ENCODE data around the gene SLIT2. TPM values are rescaled to one million over a fixed set of nuclear protein-coding genes. Genes with fewer than 3 reads are reported as not detected.

The SLIT2 gene
- total and polyA plus RNA-seq, 7 donors = 0.23 to 49.0 (median 27.0) TPM

- WGBS, 2 donors = 82 to 83% methylated on average over 2 of the region's 2 CpGs
Measured at GRCh38 chr4:20288846-20289512, 37.3 kb downstream of the SLIT2 start.

GRCh38 chr4:20289782-20290181 lies 38.1 kb downstream of the SLIT2 start:
- DNase-seq = no peak
- no peaks in the 10 kb centered on the region for H3K36me3 ChIP-seq
- TF ChIP-seq POLR2A (IDR thresholded peaks at IDR 0.05) (no peak), EP300 (IDR thresholded peaks at IDR 0.05) (no peak), POLR2AphosphoS5 (IDR thresholded peaks at IDR 0.05) (no peak)
- TF ChIP-seq, protein P1, sequence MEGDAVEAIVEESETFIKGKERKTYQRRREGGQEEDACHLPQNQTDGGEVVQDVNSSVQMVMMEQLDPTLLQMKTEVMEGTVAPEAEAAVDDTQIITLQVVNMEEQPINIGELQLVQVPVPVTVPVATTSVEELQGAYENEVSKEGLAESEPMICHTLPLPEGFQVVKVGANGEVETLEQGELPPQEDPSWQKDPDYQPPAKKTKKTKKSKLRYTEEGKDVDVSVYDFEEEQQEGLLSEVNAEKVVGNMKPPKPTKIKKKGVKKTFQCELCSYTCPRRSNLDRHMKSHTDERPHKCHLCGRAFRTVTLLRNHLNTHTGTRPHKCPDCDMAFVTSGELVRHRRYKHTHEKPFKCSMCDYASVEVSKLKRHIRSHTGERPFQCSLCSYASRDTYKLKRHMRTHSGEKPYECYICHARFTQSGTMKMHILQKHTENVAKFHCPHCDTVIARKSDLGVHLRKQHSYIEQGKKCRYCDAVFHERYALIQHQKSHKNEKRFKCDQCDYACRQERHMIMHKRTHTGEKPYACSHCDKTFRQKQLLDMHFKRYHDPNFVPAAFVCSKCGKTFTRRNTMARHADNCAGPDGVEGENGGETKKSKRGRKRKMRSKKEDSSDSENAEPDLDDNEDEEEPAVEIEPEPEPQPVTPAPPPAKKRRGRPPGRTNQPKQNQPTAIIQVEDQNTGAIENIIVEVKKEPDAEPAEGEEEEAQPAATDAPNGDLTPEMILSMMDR (IDR thresholded peaks at IDR 0.05) = no peak
- no peak overlapping the region for H3K4me3 ChIP-seq
- intact Hi-C loops (cut with DNase I) = no loop called here
- no peaks in the 10 kb centered on the region for H3K27me3 ChIP-seq
- no peak overlapping the region for H3K27ac ChIP-seq
- WGBS, 2 donors = 81 to 89% methylated on average over 3 of the region's 3 CpGs
- no peaks in the 10 kb centered on the region for H3K9me3 ChIP-seq
- peaks cover 0 to 4% (median 0%) of the 10 kb centered on the region in 4 donors for H3K4me1 ChIP-seq

More at GRCh38 chr4:20288846-20289512, 37.3 kb downstream of the SLIT2 start:
- Histone ChIP-seq H3K27ac (no peak overlapping the region), H3K27me3 (no peaks in the 10 kb centered on the region), H3K9me3 (no peaks in the 10 kb centered on the region), H3K4me3 (no peak overlapping the region), H3K4me1 (peaks cover 0 to 7% (median 0%) of the 10 kb centered on the region in 4 donors), H3K36me3 (no peaks in the 10 kb centered on the region)
- DNase-seq = no peak
- no peak for TF ChIP-seq POLR2AphosphoS5 (IDR thresholded peaks at IDR 0.05)
- intact Hi-C loops (cut with DNase I) = no loop called here

DNA sequence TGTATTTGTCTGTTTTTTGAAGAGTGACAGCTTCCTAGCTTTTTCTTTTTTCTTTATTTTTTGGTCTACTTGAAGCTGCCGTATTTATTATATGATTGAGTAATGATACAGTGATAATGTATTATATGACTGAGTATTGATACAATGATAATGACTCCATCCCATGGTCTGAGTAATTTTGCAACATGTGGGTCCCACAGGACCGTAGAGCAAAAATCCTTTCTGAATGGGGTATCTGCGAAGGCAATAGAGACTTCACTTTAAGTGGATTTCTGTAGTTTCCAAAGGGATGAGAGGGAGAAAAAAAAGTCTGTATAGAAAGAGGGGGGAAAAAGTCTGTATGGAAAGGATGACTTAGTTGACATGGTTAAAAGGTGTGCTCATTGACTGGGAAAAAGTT lies 41.0 kb downstream of the SLIT2 start:
- 87 to 93% methylated on average over 3 of the region's 3 CpGs for WGBS, 2 donors
- Histone ChIP-seq H3K4me1 (peaks cover 0 to 5% (median 0%) of the 10 kb centered on the region in 4 donors), H3K36me3 (no peaks in the 10 kb centered on the region), H3K27ac (no peak overlapping the region), H3K27me3 (no peaks in the 10 kb centered on the region), H3K4me3 (no peak overlapping the region), H3K9me3 (no peaks in the 10 kb centered on the region)
- no peak for DNase-seq
- intact Hi-C loops (cut with DNase I) = no loop called here
- TF ChIP-seq EP300 (IDR thresholded peaks at IDR 0.05) (no peak), POLR2A (IDR thresholded peaks at IDR 0.05) (no peak), POLR2AphosphoS5 (IDR thresholded peaks at IDR 0.05) (no peak)
- TF ChIP-seq, protein P1 (IDR thresholded peaks at IDR 0.05) = no peak

DNA sequence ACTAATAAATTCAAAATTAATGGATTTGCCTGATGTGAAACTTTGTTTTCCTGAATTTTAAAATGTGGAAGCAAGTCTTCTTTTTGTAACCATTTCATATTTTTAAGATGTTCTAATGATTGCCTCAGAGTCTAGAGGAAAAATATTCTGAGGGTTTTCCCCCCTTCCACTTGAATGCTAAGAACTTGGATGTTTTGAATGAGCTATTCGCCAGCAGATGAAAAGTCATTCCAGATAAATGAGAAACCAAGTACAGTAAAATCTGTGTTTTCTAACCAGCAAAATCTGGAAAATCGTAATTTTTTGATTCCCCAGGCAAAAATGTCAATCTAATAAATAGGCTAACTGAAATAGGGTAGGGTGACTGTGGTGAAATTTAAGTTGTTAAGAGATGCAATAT lies 45.6 kb downstream of the SLIT2 start:
- H3K4me3 ChIP-seq = no peak overlapping the region
- H3K27ac ChIP-seq = peak overlapping the region in 1 of 4 donors; percentile 10
- no peak for DNase-seq
- H3K4me1 ChIP-seq = peaks cover 0 to 10% (median 4%) of the 10 kb centered on the region in 4 donors
- intact Hi-C loops (cut with DNase I) = no loop called here
- no peaks in the 10 kb centered on the region for H3K9me3 ChIP-seq
- no peaks in the 10 kb centered on the region for H3K36me3 ChIP-seq
- TF ChIP-seq POLR2A (IDR thresholded peaks at IDR 0.05) (no peak), EP300 (IDR thresholded peaks at IDR 0.05) (no peak), POLR2AphosphoS5 (IDR thresholded peaks at IDR 0.05) (no peak)
- TF ChIP-seq, protein P1 (IDR thresholded peaks at IDR 0.05) = no peak
- H3K27me3 ChIP-seq = no peaks in the 10 kb centered on the region
- WGBS, 2 donors = 58 to 75% methylated on average over 2 of the region's 2 CpGs

DNA sequence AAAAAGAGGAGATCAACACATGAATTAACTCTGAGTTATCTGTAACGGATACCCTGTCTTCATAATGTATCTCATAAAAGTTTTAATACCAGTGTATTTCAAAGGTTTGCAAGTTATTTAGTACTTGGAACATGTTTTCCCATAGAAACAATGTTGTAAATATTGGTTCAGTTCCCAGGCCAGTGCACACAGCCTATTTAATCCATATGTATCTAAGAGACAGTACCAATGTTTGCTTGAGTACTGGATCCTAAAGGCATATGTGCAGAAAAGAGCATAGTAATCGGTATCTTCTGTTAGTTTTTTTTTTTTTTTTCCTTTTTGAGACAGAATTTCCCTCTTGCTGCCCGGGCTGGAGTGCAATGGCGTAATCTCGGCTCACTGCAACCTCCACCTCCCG lies 46.1 kb downstream of the SLIT2 start:
- Histone ChIP-seq H3K4me3 (no peak overlapping the region), H3K27me3 (no peaks in the 10 kb centered on the region), H3K4me1 (peaks cover 0 to 10% (median 4%) of the 10 kb centered on the region in 4 donors), H3K9me3 (no peaks in the 10 kb centered on the region), H3K27ac (no peak overlapping the region), H3K36me3 (no peaks in the 10 kb centered on the region)
- no peak for DNase-seq
- TF ChIP-seq, protein P1 (IDR thresholded peaks at IDR 0.05) = no peak
- TF ChIP-seq POLR2A (IDR thresholded peaks at IDR 0.05) (no peak), EP300 (IDR thresholded peaks at IDR 0.05) (no peak)
- intact Hi-C loops (cut with DNase I) = no loop called here
- 82 to 84% methylated on average over 6 of the region's 6 CpGs for WGBS, 2 donors
